Stimulated activated CD4-positive, alpha-beta T cell treated with anti-CD3 and anti-CD28 coated beads, Interleukin-12 subunit alpha, Interleukin-12 subunit beta, amount 100 ng/mL, for 24 hours (primary cell): ENCODE measurements around the gene ZIC3.

Experiments
- DNase-seq, 2 experiments: peaks; one replicate each; pipeline ENCODE4 v3.0.0-alpha.2; 2020; ENCODE audit warnings: low read depth in 2 of 2

The ZIC3 gene

DNA sequence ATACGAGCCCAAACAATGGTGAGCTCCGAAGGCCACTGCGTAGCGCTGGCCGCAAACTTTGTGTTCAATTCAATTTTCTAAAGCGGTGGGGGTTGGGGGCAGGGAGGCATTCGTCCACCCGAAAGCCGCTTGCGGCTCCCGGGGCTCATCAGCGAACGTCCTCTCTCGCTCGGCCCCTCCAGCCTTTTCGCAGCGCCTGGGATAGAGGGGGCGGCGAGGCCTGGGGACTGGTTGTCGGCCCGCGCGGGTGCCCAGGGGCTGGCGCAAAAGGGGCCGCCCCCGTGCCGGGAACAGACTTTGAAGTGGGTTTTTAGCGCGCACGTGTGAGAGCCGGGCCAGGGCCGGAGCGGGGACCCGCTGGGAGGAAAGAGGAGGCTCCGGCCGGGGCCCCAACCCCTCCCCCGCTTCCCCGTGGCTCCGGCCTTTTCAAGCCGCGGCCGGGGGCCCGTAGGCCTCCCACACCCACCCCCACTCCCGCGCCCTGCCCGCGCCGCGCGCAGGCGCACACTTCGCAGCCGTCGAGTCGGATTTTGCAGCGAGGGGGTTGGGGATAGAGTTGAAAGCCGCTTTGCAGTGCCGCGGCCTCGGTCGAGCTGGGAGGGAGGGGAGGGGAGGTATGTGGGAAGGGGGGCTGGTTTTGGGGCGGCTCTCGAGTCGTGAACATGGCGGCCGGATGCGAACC is 8.3 kb downstream of the ZIC3 start:
- DNase-seq: no peak

DNA sequence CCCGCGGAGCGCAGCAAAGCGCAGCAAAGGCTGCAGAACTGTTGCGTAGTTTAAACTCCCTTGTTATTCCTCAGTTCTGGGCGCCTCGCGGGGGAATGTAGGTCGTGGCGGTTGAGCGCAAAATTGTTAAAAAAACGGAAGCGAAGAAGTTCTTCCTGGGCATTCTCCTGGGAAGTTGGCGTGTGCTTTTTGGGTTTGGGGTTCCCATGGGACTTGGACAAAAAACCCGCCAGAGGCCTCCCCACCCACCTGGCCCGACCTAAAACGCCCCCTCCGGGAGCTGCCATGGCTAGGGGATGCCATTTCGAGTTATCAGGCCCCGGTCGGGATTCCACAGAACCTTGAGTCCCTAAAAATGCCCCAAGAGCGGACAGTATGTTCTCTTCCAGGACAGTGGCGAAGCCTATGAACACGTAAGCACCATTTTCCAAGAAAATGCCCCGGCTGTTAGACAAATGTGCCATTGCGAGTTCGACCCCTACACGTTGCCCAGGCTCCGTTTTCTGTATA is 8.9 kb downstream of the ZIC3 start:
- no peak for DNase-seq

DNA sequence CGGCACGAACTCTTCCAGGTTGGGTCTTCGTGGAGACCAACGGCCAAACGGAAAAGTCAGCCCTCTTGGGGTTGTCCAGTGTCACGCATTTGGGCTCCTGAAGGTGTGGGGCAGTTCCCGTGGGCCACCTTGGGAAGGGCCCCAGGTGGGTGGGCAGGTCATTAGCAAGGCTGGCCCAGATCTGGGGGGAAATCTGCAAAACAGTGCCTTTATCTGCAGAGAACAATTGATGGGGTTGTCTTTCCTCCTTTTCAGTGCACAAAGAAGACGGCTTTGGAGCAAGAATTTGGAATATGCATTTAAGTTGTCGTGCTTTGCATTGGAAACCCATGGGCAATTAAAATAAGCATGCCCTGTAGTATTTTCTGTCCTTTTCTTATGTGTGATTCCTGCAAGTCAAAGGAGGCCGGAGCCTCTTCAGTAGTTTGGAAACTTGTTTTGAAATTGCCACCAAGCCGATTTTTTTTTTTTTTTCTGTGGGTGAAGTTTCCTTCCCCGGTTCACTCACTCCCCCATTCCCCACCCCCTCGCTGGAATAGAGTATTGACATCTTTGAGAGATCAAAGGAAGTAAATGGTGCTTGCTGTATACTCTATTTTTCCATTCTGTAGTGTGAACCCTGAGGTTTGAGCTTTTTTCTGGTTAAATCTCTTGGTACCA is 9.8 kb downstream of the ZIC3 start:
- no peak for DNase-seq

DNA sequence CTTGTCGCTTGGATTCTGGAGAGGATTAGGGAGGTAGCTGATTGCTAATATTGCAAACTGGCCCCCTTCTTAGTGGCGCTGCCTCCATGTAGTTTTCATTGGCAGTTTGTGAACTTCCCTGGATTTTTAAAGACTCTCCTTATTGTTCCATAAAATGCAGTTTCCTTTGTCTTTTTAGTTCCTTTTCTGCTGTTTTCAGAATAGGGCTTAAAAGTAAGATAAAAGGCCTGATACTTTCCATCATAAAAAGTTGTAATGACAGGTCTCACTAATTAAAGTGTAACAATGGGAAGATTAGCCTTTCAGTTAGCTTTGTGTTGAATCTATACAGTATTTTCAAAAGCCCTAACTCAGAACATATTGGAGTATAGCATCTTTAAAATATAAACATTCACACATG is 21.2 kb downstream of the ZIC3 start:
- no peak for DNase-seq

DNA sequence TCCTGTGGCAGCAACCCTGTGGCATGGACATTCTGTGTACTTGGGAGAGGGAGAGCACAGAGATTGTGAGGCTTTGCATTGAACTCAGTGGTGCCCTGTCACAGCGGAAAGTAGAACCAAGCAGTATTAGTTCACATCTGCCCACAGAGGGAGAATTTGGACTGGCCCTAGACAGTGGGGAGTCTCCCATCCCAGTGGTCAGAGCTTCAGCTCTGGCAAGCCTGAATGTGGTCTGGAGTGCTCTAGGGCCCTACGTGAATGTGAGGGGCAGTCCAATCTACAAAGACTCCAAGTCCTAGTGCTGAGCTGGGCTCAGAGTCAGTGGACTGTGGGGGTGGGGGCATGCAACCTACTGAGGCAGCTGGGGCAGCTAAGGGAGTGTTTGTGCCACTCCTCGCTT is 34.8 kb downstream of the ZIC3 start:
- no peak for DNase-seq
